ENCODE results near the gene FMN1.

DNA sequence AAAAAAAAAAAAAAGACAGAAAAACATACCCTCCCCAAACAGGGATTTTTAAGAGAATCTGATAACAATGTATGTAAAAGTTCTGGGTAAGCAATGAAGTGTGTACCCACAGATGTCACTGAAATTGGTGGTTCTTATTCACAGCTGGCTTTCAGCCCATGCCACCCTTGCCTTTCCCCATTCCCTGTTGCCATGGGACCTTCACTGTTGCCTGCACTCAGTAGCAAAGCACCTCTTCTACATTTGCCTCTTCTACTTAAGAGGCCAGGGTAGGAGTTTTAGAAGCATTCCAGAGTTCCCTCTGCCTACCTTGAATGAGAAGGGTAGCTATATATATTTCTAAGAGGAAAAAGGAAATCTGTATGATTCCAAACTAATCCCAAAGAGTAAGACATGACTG lies 57.4 kb downstream of the FMN1 start:
- TF ChIP-seq, protein P1, sequence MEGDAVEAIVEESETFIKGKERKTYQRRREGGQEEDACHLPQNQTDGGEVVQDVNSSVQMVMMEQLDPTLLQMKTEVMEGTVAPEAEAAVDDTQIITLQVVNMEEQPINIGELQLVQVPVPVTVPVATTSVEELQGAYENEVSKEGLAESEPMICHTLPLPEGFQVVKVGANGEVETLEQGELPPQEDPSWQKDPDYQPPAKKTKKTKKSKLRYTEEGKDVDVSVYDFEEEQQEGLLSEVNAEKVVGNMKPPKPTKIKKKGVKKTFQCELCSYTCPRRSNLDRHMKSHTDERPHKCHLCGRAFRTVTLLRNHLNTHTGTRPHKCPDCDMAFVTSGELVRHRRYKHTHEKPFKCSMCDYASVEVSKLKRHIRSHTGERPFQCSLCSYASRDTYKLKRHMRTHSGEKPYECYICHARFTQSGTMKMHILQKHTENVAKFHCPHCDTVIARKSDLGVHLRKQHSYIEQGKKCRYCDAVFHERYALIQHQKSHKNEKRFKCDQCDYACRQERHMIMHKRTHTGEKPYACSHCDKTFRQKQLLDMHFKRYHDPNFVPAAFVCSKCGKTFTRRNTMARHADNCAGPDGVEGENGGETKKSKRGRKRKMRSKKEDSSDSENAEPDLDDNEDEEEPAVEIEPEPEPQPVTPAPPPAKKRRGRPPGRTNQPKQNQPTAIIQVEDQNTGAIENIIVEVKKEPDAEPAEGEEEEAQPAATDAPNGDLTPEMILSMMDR (IDR thresholded peaks at IDR 0.05): no peak
- no peak for TF ChIP-seq POLR2A (IDR thresholded peaks at IDR 0.05)
- TF ChIP-seq EP300 (IDR thresholded peaks at IDR 0.05): no peak
- TF ChIP-seq POLR2AphosphoS5 (IDR thresholded peaks at IDR 0.05): no peak
